Hepatocyte (in vitro differentiated cells): Measurements from ENCODE around the gene PRSS27. TPM values are rescaled to one million over a fixed set of nuclear protein-coding genes. Genes with fewer than 3 reads are reported as not detected.
"Not testable (repeated sequence)": the region's sequence is repeated elsewhere in the genome, so short reads cannot be mapped to it uniquely, and the experiment has no call there.

Experiments
- DNase-seq: peaks from one replicate; pipeline ENCODE4 v3.0.0-alpha.2; 2016; ENCODE audit warnings: low spot score
- H2AFZ ChIP-seq: fragments of 200-600 bp; sonication (generic); 2 replicates; pipeline ENCODE4 v1.6.0; 2016; ENCODE audit warnings: antibody characterized with exemption, mild to moderate bottlenecking
- H3K27ac ChIP-seq: fragments of 200-600 bp; sonication (generic); 2 replicates; pipeline ENCODE4 v1.5.1; 2016; ENCODE audit warnings: mild to moderate bottlenecking
- H3K27me3 ChIP-seq: fragments of 200-600 bp; sonication (generic); 2 replicates; pipeline ENCODE4 v1.6.1; 2016
- H3K36me3 ChIP-seq: fragments of 200-600 bp; sonication (generic); replicated peaks from 2 replicates; pipeline ENCODE4 v1.5.1; 2016; ENCODE audit warnings: low read depth; ENCODE audit not compliant: insufficient read depth
- H3K4me1 ChIP-seq: fragments of 200-600 bp; sonication (generic); 2 replicates; pipeline ENCODE4 v1.5.1; 2016; ENCODE audit warnings: mild to moderate bottlenecking, moderate library complexity; ENCODE audit not compliant: insufficient read depth
- H3K4me2 ChIP-seq: fragments of 200-600 bp; sonication (generic); 2 replicates; pipeline ENCODE4 v1.6.0; 2016
- H3K4me3 ChIP-seq: fragments of 200-600 bp; sonication (generic); 2 replicates; pipeline ENCODE4 v1.5.1; 2016; ENCODE audit warnings: mild to moderate bottlenecking
- H3K79me2 ChIP-seq: fragments of 200-600 bp; sonication (generic); 2 replicates; pipeline ENCODE4 v1.6.0; 2017; ENCODE audit warnings: mild to moderate bottlenecking
- H3K9me2 ChIP-seq: fragments of 200-600 bp; sonication (generic); replicated peaks from 2 replicates; pipeline ENCODE4 v1.6.0; 2017; ENCODE audit warnings: mild to moderate bottlenecking; ENCODE audit not compliant: insufficient read depth
- H3K9me3 ChIP-seq: fragments of 200-600 bp; sonication (generic); 2 replicates; pipeline ENCODE4 v1.5.1; 2016; ENCODE audit warnings: low read depth, mild to moderate bottlenecking
- H4K20me1 ChIP-seq: fragments of 200-600 bp; sonication (generic); 2 replicates; pipeline ENCODE4 v1.6.0; 2016; ENCODE audit warnings: mild to moderate bottlenecking; ENCODE audit not compliant: insufficient read depth, poor library complexity, severe bottlenecking
- CTCF ChIP-seq: fragments of 200-600 bp; sonication (generic); IDR thresholded peaks from 2 replicates; pipeline ENCODE4 v1.5.1; 2016; ENCODE audit warnings: antibody characterized with exemption, mild to moderate bottlenecking; ENCODE audit not compliant: poor library complexity
- EZH2 ChIP-seq: fragments of 200-600 bp; sonication (generic); IDR thresholded peaks from 2 replicates; pipeline ENCODE4 v1.6.1; 2016; ENCODE audit warnings: antibody characterized with exemption, mild to moderate bottlenecking, borderline replicate concordance
- EZH2phosphoT487 ChIP-seq: fragments of 200-600 bp; sonication (generic); IDR thresholded peaks from one replicate; pipeline ENCODE4 v1.6.1; 2018; ENCODE audit warnings: antibody characterized with exemption, mild to moderate bottlenecking, low read depth, moderate library complexity; ENCODE audit not compliant: unreplicated experiment, severe bottlenecking
- WGBS: methylation state at CpG from one replicate; pipeline ENCODE4 v1.1.6; 2016; ENCODE audit warnings: low lambda C conversion rate; ENCODE audit errors: missing lambda C conversion rate; 5-methylcytosine and 5-hydroxymethylcytosine counted together
- polyA plus RNA-seq: library from polyadenylated mRNA; unstranded; fragments of >200 nt; fragmentation: Nextera tagmentation; extraction: Ambion mirVana; gene quantifications from 2 replicates; pipeline ENCODE4 v1.2.1, GENCODE V29; 2016
- total RNA-seq: library from RNA; depleted of rRNA; stranded (reverse); fragments of >200 nt; gene quantifications from 2 replicates; pipeline ENCODE4 v1.2.3, GENCODE V29; 2014

Gene PRSS27
- total and polyA plus RNA-seq, 2 experiments from 2014 or later: 1.4 TPM

GRCh38 chr16:2686912-2687507 lies 33.0 kb downstream of the PRSS27 start:
- Histone ChIP-seq H3K4me2 (no peak overlapping the region), H3K4me1 (no peaks in the 10 kb centered on the region), H2AFZ (no peak overlapping the region), H3K36me3 (no peaks in the 10 kb centered on the region), H3K9me2 (no peaks in the 10 kb centered on the region), H3K27me3 (no peaks in the 10 kb centered on the region), H3K79me2 (peaks cover 60% of the 10 kb centered on the region), H3K27ac (no peak overlapping the region), H3K4me3 (no peak overlapping the region), H3K9me3 (no peaks in the 10 kb centered on the region), H4K20me1 (peaks cover 24% of the 10 kb centered on the region)
- TF ChIP-seq EZH2phosphoT487 (no peak), EZH2 (no peak), CTCF (no peak)
- DNase-seq: no peak
- WGBS: 94% methylated on average over 20 of the region's 20 CpGs

GRCh38 chr16:2686075-2686474 lies 33.9 kb downstream of the PRSS27 start:
- not testable (repeated sequence) for H2AFZ ChIP-seq, H3K4me3 ChIP-seq, H3K27me3 ChIP-seq, H3K9me3 ChIP-seq, H3K4me1 ChIP-seq, H3K4me2 ChIP-seq, H3K27ac ChIP-seq, H3K36me3 ChIP-seq, H3K9me2 ChIP-seq, DNase-seq
- WGBS: no CpG with 5 or more reads among the region's 9 CpGs
- Histone ChIP-seq H4K20me1 (peaks cover 18% of the 10 kb centered on the region), H3K79me2 (peaks cover 60% of the 10 kb centered on the region)

GRCh38 chr16:2683041-2683440 lies 37.0 kb downstream of the PRSS27 start:
- H3K9me3 ChIP-seq, H3K27me3 ChIP-seq, DNase-seq, H3K36me3 ChIP-seq, H3K4me1 ChIP-seq, H3K9me2 ChIP-seq: not testable (repeated sequence)
- peaks cover 12% of the 10 kb centered on the region for H4K20me1 ChIP-seq
- peak overlapping the region; percentile 85 for H3K27ac ChIP-seq
- H3K4me3 ChIP-seq: peak overlapping the region; percentile 87
- peaks cover 44% of the 10 kb centered on the region for H3K79me2 ChIP-seq
- peak overlapping the region; percentile 68 for H2AFZ ChIP-seq
- 16% methylated on average over 13 of the region's 13 CpGs for WGBS
- H3K4me2 ChIP-seq: peak overlapping the region; percentile 95

- Histone ChIP-seq H3K4me3 (peak within 1 kb of the TSS; percentile 87), H3K36me3 (no peaks in the 10 kb centered on the region), H4K20me1 (peaks cover 7% of the 10 kb centered on the region), H2AFZ (peak within 1 kb of the TSS; percentile 70), H3K27ac (peak within 1 kb of the TSS; percentile 85), H3K4me2 (peak within 1 kb of the TSS; percentile 95), H3K27me3 (no peaks in the 10 kb centered on the region), H3K9me2 (no peaks in the 10 kb centered on the region), H3K79me2 (peaks cover 38% of the 10 kb centered on the region), H3K4me1 (peaks cover 3% of the 10 kb centered on the region), H3K9me3 (no peaks in the 10 kb centered on the region)
- under 1% methylated on average over 49 of the region's 73 CpGs for WGBS
- DNase-seq: peak; percentile 98
- no peak for TF ChIP-seq EZH2phosphoT487
- TF ChIP-seq CTCF: no peak
- TF ChIP-seq EZH2: no peak
Measured at GRCh38 chr16:2682209-2683021, 37.6 kb downstream of the PRSS27 start, which contains the start of gene KCTD5. Gene KCTD5 (plus strand): TSS chr16:2682523. CDS start chr16:2682549, 26 bp downstream.

- H4K20me1 ChIP-seq, H3K9me2 ChIP-seq, H3K36me3 ChIP-seq, H3K9me3 ChIP-seq, H3K4me1 ChIP-seq, H3K27me3 ChIP-seq, H3K4me2 ChIP-seq, H2AFZ ChIP-seq, H3K4me3 ChIP-seq: not testable (repeated sequence)
- Histone ChIP-seq H3K27ac (peak overlapping the region; percentile 80), H3K79me2 (peaks cover 30% of the 10 kb centered on the region)
- 91% methylated on average over 8 of the region's 8 CpGs for WGBS
- DNase-seq: peak; percentile 4
Measured at GRCh38 chr16:2680360-2680759, 39.7 kb downstream of the PRSS27 start.

GRCh38 chr16:2679902-2680301 lies 40.1 kb downstream of the PRSS27 start:
- H2AFZ ChIP-seq, H3K9me2 ChIP-seq, H3K9me3 ChIP-seq, H4K20me1 ChIP-seq, H3K27me3 ChIP-seq, H3K4me1 ChIP-seq, H3K36me3 ChIP-seq, H3K4me2 ChIP-seq, H3K4me3 ChIP-seq: not testable (repeated sequence)
- Histone ChIP-seq H3K79me2 (peaks cover 30% of the 10 kb centered on the region), H3K27ac (peak overlapping the region; percentile 80)
- 70% methylated on average over 4 of the region's 4 CpGs for WGBS
- peak; percentile 15 for DNase-seq
